ENCODE results near the gene MSI2.

DNA sequence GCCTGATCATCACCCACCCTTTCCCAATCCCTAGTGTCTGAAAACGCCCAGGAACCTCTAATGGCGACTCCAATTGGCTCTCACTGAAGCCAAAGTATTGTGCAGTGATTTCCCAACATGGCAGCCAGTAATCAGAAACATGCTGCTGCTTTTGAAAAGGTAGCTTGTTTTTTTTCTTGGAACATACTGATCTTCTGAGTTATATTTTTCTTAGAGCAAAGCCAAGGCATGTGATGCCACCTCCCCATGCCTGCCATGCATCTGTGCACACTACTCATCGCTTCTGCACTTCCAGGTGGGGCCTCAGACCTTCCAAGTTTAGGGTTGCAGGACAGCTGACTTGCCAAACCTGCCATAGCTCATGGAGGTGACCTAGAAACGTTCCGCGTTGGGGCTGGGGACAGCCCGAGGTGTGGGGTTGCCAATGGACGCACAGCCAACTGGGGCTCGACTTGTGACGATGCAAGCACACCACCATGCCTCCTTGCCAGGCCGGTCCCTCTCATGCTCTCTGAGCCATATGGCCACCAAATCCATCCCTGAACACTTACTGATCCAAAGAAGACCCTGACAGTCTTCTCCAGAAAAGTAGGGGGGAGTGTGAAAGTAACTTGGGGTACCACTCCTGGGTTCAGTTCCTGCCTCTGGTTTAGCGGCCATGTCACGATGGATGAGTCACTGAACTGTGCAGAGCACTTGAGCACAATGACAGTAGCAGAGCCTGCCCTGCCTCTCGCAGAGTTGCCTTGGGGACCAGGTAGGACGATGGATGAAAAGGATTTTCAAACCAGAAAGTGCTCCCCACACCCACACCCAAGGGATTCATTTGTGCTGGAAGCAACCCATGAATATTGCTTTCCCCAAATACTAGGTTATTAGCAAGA lies 333.1 kb downstream of the MSI2 start:
- TF ChIP-seq CEBPB (IDR thresholded peaks at IDR 0.05): no peak
- TF ChIP-seq, protein P1, sequence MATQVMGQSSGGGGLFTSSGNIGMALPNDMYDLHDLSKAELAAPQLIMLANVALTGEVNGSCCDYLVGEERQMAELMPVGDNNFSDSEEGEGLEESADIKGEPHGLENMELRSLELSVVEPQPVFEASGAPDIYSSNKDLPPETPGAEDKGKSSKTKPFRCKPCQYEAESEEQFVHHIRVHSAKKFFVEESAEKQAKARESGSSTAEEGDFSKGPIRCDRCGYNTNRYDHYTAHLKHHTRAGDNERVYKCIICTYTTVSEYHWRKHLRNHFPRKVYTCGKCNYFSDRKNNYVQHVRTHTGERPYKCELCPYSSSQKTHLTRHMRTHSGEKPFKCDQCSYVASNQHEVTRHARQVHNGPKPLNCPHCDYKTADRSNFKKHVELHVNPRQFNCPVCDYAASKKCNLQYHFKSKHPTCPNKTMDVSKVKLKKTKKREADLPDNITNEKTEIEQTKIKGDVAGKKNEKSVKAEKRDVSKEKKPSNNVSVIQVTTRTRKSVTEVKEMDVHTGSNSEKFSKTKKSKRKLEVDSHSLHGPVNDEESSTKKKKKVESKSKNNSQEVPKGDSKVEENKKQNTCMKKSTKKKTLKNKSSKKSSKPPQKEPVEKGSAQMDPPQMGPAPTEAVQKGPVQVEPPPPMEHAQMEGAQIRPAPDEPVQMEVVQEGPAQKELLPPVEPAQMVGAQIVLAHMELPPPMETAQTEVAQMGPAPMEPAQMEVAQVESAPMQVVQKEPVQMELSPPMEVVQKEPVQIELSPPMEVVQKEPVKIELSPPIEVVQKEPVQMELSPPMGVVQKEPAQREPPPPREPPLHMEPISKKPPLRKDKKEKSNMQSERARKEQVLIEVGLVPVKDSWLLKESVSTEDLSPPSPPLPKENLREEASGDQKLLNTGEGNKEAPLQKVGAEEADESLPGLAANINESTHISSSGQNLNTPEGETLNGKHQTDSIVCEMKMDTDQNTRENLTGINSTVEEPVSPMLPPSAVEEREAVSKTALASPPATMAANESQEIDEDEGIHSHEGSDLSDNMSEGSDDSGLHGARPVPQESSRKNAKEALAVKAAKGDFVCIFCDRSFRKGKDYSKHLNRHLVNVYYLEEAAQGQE (IDR thresholded peaks at IDR 0.05; ENCODE audit: low read depth): no peak
- TF ChIP-seq, protein P2, sequence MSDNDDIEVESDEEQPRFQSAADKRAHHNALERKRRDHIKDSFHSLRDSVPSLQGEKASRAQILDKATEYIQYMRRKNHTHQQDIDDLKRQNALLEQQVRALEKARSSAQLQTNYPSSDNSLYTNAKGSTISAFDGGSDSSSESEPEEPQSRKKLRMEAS (IDR thresholded peaks at IDR 0.05): no peak
- TF ChIP-seq FOXM1 (IDR thresholded peaks at IDR 0.05; ENCODE audit: borderline replicate concordance, low read depth): no peak
- TF ChIP-seq EP300 (IDR thresholded peaks at IDR 0.05; ENCODE audit: borderline replicate concordance): no peak

Measured in Ishikawa (cell line).